ENCODE measurements around the gene NHLRC4.

Gene NHLRC4

DNA sequence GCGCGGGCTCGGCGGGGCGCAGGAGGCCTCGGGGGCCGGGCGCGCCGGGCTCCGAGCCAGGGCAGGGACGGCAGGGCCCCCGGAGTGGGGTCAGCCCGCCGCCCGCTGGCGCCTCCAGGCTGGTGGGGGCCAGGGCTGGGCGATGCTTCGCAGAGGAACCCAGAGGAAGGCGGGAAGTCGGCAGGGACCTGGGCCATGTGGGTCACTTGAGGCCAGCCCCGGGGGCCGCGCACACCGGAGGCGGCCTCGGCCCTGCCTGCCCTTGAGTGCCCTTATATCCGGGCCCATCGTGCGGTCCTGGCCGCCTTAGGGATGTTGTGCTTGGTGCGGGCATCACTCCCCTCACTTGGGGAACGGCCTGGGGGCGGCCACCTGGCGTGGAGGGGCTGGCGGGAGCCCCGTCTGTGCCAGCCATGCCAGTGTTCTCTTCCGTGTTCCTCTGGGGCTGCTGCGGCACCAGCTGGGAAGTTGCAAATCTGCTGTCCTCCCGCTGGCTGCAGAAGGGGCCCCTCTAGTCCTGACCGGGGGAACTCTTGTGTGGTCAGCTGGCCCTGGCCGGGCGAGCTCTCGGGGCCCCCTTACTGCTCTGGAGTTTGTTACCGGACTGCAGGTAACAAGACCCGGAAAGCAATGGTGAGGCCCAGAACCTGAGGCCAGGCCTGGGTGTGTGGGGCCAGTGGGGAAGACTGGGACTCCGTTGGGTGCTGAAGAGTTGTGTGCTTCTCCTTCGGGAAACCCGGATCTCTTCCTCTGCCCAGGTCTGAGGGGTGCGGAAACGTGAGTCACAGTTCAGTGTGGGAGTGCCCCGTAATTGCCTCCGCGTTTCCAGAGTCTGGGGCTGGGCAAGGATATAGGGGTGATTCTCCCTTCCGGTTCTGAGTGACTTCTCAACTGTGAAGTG, 38.4 kb upstream of the NHLRC4 start (continued):
- TF ChIP-seq PBX3 (CRISPR knock-in tag; IDR thresholded peaks at IDR 0.05): no peak
- no peak for TF ChIP-seq ZNF280D (tag by site-specific recombination; IDR thresholded peaks at IDR 0.05)
- TF ChIP-seq, protein P1, sequence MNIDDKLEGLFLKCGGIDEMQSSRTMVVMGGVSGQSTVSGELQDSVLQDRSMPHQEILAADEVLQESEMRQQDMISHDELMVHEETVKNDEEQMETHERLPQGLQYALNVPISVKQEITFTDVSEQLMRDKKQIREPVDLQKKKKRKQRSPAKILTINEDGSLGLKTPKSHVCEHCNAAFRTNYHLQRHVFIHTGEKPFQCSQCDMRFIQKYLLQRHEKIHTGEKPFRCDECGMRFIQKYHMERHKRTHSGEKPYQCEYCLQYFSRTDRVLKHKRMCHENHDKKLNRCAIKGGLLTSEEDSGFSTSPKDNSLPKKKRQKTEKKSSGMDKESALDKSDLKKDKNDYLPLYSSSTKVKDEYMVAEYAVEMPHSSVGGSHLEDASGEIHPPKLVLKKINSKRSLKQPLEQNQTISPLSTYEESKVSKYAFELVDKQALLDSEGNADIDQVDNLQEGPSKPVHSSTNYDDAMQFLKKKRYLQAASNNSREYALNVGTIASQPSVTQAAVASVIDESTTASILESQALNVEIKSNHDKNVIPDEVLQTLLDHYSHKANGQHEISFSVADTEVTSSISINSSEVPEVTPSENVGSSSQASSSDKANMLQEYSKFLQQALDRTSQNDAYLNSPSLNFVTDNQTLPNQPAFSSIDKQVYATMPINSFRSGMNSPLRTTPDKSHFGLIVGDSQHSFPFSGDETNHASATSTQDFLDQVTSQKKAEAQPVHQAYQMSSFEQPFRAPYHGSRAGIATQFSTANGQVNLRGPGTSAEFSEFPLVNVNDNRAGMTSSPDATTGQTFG (tag by site-specific recombination; IDR thresholded peaks at IDR 0.05; ENCODE audit: borderline replicate concordance): no peak
- no peak for TF ChIP-seq ZNF211 (tag by site-specific recombination; IDR thresholded peaks at IDR 0.05; ENCODE audit: low read depth)
- TF ChIP-seq ZNF184 (tag by site-specific recombination; IDR thresholded peaks at IDR 0.05): no peak
- TF ChIP-seq ZNF777 (tag by site-specific recombination; IDR thresholded peaks at IDR 0.05; ENCODE audit: borderline replicate concordance): no peak
- TF ChIP-seq YY1 (tag by site-specific recombination; IDR thresholded peaks at IDR 0.05): peak; percentile 40; the same call in 1 of the 2 replicates
- TF ChIP-seq SCRT2 (tag by site-specific recombination; IDR thresholded peaks at IDR 0.05): no peak
- no peak for TF ChIP-seq ZNF558 (tag by site-specific recombination; IDR thresholded peaks at IDR 0.05)
- no peak for TF ChIP-seq ZNF830 (tag by site-specific recombination; IDR thresholded peaks at IDR 0.05; ENCODE audit: low read depth)
- no peak for TF ChIP-seq ZBTB21 (tag by site-specific recombination; IDR thresholded peaks at IDR 0.05)
- TF ChIP-seq KLF10 (tag by site-specific recombination; IDR thresholded peaks at IDR 0.05): no peak
- TF ChIP-seq ZNF132 (tag by site-specific recombination; IDR thresholded peaks at IDR 0.05; ENCODE audit: borderline replicate concordance): no peak
- TF ChIP-seq ZNF629 (tag by site-specific recombination; IDR thresholded peaks at IDR 0.05): no peak
- no peak for TF ChIP-seq ZNF239 (tag by site-specific recombination; IDR thresholded peaks at IDR 0.05)
- TF ChIP-seq ATF2 (tag by site-specific recombination; IDR thresholded peaks at IDR 0.05; ENCODE audit: low read depth): no peak
- no peak for TF ChIP-seq KLF7 (tag by site-specific recombination; IDR thresholded peaks at IDR 0.05; ENCODE audit: borderline replicate concordance)
- TF ChIP-seq, protein P2, sequence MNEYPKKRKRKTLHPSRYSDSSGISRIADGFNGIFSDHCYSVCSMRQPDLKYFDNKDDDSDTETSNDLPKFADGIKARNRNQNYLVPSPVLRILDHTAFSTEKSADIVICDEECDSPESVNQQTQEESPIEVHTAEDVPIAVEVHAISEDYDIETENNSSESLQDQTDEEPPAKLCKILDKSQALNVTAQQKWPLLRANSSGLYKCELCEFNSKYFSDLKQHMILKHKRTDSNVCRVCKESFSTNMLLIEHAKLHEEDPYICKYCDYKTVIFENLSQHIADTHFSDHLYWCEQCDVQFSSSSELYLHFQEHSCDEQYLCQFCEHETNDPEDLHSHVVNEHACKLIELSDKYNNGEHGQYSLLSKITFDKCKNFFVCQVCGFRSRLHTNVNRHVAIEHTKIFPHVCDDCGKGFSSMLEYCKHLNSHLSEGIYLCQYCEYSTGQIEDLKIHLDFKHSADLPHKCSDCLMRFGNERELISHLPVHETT (tag by site-specific recombination; IDR thresholded peaks at IDR 0.05): no peak
- TF ChIP-seq PRDM1 (tag by site-specific recombination; IDR thresholded peaks at IDR 0.05): no peak
- no peak for TF ChIP-seq ZBTB44 (tag by site-specific recombination; IDR thresholded peaks at IDR 0.05)
- no peak for TF ChIP-seq IKZF3 (tag by site-specific recombination; IDR thresholded peaks at IDR 0.05)
- TF ChIP-seq ZNF133 (tag by site-specific recombination; IDR thresholded peaks at IDR 0.05): no peak
- TF ChIP-seq SCRT1 (tag by site-specific recombination; IDR thresholded peaks at IDR 0.05; ENCODE audit: borderline replicate concordance): no peak
- no peak for TF ChIP-seq ZNF548 (tag by site-specific recombination; IDR thresholded peaks at IDR 0.05)
- TF ChIP-seq ZNF292 (tag by site-specific recombination; IDR thresholded peaks at IDR 0.05; ENCODE audit: borderline replicate concordance, low read depth): no peak
- no peak for TF ChIP-seq ZNF521 (tag by site-specific recombination; IDR thresholded peaks at IDR 0.05)
- TF ChIP-seq ZNF366 (tag by site-specific recombination; conservative IDR thresholded peaks at IDR 0.05): no peak
- TF ChIP-seq ZNF792 (tag by site-specific recombination; IDR thresholded peaks at IDR 0.05): no peak; the same call in 1 of the 2 replicates
- no peak for TF ChIP-seq WT1 (tag by site-specific recombination; IDR thresholded peaks at IDR 0.05)

Measured in HEK293 (cell line).